HG03103 (cell line): ENCODE data around the gene CLIP2.
"Not testable (repeated sequence)": the region's sequence is repeated elsewhere in the genome, so short reads cannot be mapped to it uniquely, and the experiment has no call there.

Experiments
- ATAC-seq: cut with Tn5 transposase; IDR thresholded peaks from one replicate; pipeline ENCODE4 v1.9.1; 2021; ENCODE audit warnings: low read depth; ENCODE audit not compliant: unreplicated experiment

CLIP2 gene

DNA sequence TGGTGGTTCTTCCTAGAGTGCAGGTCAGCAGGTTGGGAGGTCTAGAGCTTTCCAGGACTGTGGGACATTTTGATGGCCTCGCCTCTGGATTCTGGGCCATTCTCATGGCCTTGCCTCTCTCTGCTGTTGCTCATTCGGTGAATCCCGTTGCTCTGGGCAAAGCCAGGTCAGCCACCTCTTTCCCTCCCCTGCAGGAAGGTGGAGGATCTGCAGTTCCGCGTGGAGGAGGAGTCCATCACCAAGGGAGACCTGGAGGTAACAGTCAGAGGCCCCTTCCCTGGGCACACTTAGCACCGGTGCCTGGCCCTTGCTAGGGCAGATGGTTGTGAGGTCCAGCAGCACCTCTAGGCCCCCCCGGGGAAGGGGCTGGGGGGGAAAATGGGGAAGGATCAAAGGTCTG is 74.9 kb downstream of the CLIP2 start:
- no peak for ATAC-seq

GRCh38 chr7:74365322-74366022 is 76.3 kb downstream of the CLIP2 start:
- no peak for ATAC-seq

- ATAC-seq: no peak
Observed at GRCh38 chr7:74371381-74372341, 82.5 kb downstream of the CLIP2 start.

DNA sequence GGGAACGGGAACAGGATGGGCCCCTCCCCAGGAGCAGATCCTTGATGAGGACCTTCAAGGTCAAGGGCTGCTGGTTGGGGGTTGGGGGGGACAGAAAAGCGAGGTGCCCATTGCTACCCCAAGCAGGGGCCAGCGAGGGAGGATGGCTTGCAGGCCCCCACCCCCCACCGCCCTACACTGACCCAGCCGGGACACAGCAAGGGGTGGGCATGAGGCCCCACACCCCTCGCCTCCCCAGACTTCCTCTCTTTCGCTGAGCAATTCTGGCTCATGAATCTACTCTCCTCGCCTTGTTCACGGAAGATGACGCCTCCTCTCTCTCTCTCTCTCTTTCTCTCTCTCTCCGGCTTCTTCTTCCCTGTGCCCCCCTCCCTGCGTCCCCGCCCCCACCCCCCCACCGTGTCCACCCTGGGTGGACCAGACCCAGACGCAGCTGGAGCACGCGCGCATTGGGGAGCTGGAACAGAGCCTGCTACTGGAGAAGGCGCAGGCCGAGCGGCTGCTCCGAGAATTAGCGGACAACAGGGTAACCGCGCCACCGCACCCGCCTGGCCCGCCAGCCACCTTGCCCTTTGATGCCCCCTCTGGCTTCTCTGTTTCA is 83.4 kb downstream of the CLIP2 start:
- no peak for ATAC-seq

DNA sequence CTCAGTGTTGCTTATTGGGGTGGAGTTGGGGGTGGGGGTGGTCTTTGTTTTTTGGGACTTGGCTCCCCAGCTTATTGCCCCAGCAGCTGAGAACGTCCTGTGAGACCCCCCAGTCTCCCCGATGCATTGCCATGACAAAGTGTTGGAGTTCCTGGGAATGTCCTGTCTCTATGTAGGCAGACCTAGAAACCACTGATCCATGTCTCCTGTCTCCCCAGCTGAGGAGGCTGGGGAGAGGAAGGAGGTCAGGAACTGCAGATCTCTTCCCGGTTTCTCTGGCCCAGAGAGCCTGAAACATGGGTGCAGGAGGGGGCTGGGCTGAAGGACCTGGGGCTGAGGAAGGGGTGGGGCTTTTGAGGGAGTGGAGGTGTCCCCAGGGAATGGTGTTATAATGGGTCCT is 84.3 kb downstream of the CLIP2 start:
- ATAC-seq: no peak

- no peak for ATAC-seq
Observed at GRCh38 chr7:74375726-74376220, 86.6 kb downstream of the CLIP2 start.

- ATAC-seq: no peak
Observed at GRCh38 chr7:74376256-74377036, 87.2 kb downstream of the CLIP2 start.

DNA sequence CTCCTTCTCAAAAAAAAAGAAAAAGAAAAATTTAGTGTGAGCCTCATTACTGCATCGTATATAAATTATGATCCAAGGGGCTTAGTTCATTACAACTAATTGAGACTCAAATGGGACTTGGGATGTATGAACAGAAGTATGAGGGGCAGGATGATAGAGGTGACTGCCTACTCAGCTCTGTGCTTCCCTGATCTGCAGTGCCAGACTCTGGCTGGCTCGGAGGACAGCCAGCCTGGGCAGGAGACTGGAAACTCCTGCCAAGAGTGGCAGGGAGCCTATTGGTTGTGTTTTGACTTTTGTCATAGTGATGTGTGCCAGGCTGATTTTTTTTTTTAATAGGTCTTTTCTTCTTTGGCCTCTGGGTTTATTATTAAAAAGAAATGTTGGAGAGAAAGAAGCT is 90.7 kb downstream of the CLIP2 start:
- ATAC-seq: no peak

- no peak for ATAC-seq
Observed at GRCh38 chr7:74380720-74381119, 91.5 kb downstream of the CLIP2 start.

DNA sequence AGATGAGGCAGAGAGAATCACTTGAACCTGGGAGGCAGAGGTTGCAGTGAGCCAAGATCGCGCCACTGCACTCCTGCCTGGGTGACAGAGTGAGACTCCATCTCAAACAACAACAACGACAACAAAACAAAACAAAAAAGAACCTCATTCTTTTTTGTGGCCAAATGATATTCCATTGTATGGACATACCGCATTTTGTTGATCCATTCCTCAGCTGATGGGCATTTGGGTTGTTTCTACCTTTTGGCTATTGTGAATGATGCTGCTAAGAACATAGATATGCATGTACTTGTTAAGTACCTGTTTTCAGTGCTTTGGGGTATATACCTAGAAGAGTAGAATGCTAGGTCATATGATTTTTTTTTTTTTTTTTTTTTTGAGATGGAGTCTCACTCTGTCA is 94.9 kb downstream of the CLIP2 start:
- ATAC-seq: not testable (repeated sequence)

DNA sequence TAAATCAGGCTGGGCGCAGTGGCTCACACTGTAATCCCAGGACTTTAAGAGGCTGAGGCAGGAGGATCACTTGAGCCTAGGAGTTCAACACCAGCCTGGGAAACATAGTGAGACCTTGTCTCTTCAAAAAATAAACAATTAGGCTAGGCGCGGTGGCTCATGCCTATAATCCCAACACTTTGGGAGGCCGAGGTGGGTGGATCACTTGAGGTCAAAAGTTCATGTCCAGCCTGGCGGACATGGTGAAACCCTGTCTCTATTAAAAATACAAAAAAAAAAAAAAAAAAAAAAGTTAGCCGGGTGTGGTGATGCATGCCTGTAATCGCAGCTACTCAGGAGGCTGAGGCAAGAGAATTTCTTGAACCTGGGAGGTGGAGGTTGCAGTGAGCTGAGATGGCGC is 95.6 kb downstream of the CLIP2 start:
- ATAC-seq: not testable (repeated sequence)

DNA sequence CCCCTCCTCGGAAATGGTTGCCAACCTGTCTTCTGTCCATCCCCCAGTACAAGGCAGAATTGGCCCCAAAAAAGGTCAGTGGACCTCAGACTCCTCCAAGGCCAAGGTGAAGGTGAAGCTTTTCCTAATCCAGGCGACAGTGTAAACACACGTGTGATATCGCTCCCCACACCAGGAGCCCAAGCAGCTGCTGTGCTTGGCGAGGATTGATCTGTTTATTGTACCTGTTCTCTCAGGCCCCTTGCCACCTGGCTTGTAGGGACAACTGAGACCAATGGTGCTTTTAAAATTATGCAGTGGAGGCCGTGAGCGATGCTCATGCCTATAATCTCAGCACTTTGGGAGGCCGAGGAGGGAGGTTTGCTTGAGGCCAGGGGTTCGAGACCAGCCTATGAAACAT is 98.4 kb downstream of the CLIP2 start:
- no peak for ATAC-seq

GRCh38 chr7:74388880-74389415 is 99.7 kb downstream of the CLIP2 start:
- ATAC-seq: no peak

DNA sequence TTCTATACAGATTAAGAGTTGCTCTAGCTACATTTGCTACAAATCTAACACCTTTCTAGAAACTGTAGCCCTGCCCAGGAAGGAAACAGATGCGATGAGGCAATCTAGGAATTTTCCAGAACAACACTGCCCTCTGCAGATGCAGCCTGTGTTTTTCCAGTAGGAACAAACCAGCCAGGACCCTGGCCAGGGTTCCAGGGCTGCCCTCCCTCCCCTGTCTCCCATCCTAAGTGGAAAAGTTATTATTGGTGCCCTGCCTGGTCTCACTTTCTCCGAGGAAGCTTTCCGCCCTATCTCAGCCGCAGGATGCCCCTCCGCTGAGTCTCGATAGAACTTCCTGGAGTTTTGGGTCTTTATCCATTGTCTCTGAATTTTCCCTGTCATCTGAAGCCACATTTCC is 104.5 kb downstream of the CLIP2 start:
- not testable (repeated sequence) for ATAC-seq

DNA sequence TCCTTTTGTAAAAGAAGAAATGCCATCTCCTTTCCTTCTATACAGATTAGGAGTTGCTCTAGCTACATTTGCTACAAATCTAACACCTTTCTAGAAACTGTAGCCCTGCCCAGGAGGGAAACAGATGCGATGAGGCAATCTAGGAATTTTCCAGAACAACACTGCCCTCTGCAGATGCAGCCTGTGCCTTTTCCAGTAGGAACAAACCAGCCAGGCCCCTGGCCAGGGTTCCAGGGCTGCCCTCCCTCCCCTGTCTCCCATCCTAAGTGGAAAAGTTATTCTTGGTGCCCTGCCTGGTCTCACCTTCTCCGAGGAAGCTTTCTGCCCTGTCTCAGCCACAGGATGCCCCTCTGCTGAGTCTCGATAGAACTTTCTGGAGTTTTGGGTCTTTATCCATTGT is 105.4 kb downstream of the CLIP2 start:
- not testable (repeated sequence) for ATAC-seq

- ATAC-seq: no peak
Observed at GRCh38 chr7:74395745-74396311, 106.6 kb downstream of the CLIP2 start.

DNA sequence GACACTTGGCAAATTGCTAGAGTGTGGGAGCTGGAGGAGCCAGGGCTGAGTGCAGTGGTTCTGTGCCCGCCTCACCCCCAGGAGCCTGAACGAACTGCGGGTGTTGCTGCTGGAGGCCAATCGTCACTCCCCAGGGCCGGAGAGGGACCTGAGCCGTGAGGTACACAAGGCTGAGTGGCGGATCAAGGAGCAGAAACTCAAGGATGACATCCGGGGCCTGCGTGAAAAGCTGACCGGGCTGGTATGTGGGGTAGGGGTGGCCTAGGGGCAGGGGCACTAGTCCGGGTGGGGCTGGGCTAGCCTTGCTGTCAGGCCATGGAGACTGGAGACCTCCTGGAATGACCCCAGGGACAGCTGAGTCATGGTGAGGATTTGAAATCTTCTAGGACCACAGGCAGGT is 107.8 kb downstream of the CLIP2 start:
- no peak for ATAC-seq

- no peak for ATAC-seq
Observed at GRCh38 chr7:74398426-74398825, 109.2 kb downstream of the CLIP2 start.

DNA sequence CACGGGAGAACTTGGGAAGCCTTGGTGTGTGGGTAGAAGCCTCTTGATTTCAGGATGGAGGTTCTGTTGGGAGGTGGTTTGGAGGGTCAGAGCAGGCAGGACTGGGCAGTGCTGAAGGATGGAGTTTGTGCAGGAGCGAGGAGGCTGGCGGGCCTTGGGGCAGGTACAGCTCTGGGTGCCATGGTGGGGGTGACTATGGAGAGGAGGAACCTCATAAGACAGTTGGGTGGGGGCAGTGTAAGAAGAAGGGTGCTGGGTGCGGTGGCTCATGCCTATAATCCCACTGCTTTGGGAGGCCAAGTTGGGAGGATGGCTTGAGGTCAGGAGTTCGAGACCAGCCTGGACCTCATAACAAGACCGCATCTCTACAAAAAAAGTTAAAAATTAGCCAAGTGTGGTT is 109.8 kb downstream of the CLIP2 start:
- ATAC-seq: no peak
